UCSD-AML1 (cell line): ENCODE measurements around the gene DTX4.

Experiments used
- DNase-seq: peaks from one replicate; lab custom pipeline; 2025; ENCODE audit not compliant: unreplicated experiment; lab: John Stamatoyannopoulos, UW

The DTX4 gene

GRCh38 chr11:59172345-59173079, 580 bp downstream of the DTX4 start:
- no peak for DNase-seq

- DNase-seq = no peak
Measured at GRCh38 chr11:59173080-59173963, 1.4 kb downstream of the DTX4 start.

DNA sequence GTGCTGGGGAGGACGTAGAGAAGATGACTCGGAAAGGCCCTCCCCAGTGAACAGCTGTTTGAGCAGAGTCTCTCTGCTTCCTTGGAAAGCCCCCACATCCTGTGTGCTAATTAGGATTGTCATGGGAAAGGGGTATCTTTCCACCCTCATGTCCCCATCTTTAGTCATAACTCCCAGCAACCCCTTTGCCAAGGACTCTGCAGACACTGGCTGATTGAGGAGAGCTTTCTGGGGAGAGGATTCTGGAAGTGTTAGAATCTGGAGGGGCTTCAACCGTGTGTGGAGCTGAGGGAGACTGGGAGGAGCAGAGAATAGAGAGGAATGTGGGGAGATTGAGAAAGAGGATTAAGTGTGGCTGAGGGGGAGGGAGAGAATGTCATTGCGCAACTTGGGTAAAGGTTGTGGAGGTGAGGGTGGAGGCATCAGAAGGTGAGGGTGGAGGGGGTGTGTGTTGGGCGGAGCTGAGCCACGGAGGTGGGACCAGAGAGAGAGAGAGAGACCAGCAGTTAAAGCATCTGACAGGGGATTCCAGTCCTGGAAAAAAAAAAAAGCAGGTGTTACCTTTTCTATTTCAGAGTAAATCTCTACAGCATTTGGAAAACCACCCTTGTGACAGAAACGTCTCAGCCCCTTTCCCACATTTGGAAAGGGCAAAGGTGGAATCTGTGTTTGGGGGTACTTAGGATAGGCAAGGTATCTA, 2.2 kb downstream of the DTX4 start:
- DNase-seq = no peak

DNA sequence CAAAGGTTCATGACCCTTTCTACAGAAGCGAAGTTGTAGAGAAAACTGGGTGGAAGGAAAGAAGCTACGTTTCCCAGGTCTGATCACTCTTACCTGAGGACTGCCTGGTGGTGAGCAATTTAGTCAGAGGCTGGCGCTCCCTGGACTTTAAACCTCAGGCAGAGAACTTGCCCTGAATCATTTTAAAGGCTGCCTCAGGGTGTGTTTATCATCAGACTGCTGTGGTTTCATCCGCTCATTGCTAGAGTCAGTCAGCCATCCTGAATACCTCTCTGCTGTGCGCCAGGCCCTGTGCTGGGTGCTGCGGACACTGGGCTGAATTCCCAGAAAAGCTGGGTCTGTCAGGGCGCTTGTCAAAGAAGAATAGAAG, 2.7 kb downstream of the DTX4 start:
- DNase-seq = no peak

DNA sequence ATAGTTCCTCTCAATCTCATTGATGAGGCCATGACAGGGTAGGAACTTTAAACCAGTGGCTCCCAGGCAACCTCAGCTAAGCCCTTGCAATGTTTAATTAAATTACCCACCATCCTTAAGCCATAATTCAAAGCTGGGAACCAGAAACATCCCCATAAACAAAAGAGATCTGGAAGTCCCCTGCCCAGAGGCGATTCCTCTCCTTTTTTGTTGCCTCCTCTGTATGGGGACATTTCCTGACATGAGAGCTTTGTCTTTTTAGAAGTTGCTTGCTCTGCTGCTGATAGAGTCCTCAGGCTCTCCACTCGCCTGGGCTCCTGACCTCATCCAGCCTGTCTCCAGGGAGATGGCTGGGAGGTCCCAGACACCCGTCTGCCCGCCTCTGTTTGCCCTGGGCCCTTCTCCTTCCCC, 3.2 kb downstream of the DTX4 start:
- DNase-seq = no peak

DNA sequence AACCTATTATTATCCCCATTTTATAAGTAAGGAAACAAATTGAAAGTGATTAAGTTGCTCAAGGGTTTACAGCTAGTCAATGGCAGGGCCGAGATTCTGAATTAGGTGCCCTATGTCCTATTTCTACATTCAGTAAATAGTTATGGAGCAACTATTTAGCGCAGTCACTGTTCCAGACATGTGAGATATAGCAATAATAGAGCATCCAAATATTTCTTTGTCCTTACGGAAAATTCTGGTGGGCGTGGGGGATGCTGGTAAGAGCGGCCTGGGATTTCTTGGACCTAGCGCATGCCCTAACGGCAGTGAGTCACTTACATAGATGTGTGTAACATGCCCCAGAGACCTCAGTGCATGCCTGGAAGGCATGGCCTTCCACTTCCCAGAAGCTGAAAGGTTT, 4.4 kb downstream of the DTX4 start:
- DNase-seq = no peak

DNA sequence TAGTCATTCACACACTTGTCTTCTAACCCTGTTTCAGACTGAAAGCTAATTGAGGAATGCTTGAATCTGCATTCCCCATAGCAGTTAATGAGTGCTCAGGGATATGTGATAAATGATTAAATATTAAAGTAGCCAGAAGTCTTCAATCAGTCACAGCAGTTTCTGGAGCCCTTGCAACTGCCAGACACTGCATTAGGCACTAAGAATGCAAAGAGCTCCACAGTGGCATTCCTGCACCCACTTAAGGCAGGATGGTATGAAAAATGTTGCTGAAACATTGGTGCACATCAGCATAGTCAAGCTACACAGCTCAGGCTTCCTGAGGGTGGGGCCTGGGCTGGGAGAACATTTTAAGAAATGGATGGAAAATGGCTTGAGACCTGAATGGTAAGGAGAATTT, 6.5 kb downstream of the DTX4 start:
- no peak for DNase-seq

- DNase-seq = no peak
Measured at GRCh38 chr11:59179121-59179520, 7.2 kb downstream of the DTX4 start.

- DNase-seq = no peak
Measured at GRCh38 chr11:59180168-59180776, 8.3 kb downstream of the DTX4 start.

GRCh38 chr11:59180907-59181306, 9.0 kb downstream of the DTX4 start:
- DNase-seq = no peak

DNA sequence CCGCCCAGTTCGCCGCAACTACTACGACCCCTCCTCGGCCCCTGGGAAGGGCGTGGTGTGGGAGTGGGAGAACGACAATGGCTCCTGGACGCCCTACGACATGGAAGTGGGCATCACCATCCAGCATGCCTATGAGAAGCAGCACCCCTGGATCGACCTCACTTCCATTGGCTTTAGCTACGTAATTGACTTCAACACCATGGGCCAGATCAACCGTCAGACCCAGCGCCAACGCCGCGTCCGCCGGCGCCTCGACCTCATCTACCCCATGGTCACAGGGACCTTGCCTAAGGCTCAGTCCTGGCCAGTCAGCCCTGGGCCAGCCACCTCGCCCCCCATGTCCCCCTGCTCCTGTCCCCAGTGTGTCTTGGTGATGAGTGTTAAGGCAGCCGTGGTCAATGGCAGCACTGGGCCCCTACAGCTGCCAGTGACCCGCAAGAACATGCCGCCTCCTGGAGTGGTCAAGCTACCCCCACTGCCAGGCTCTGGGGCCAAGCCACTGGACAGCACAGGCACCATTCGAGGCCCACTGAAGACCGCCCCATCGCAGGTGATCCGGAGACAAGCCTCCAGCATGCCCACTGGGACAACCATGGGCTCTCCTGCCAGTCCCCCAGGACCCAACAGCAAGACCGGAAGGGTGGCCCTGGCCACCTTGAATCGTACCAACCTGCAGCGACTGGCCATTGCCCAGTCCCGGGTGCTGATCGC, 10.0 kb downstream of the DTX4 start:
- DNase-seq = no peak

DNA sequence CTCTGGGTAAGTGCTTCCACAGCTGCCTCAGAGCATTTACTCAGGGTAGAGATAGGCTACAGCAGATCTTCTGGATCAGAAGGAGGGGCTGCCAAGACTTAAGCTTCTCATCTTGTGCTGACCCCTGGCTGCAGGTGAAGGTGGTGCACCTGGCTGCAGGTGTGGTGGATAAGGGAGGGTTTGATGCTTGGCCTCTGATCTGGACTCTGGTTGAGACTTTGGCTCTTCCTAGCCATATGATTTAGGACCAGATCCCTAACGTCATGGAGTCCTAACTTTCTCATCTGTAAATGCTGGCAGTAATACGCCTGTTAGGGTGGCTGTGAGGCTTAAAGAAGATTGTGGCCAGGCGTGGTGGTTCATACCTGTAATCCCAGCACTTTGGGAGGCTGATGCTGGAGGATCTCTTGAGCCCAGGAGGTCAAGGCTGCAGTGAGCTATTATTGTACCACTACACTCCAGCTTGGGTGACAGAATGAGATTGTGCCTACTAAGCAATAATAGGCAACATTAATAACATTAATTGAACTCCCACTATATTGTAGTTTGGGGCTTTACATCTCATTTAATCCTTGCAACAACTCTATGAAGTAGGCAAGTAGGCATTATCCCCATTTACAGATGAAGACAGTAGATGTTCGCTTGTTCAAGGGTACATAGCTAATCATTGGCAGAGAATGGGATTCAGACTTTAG, 10.7 kb downstream of the DTX4 start:
- DNase-seq = no peak

DNA sequence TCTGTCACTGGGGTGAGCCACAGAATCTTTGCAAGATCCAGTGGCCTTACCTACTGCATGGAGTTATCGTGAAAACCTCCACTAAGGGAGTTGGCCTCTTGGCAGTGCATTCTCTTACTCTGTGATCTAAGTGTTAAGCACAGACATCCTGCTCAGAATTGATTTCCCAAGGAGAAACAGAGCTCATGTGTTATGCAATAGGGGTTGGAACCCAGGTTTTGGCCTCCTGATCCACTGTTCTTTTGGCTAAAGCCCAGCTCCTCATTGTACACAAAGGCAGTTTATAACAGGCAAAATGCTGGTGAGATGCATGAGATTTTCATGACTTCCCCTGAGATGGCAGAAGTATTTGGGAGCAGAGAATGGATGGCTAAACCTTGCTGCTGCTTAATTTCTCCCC, 11.8 kb downstream of the DTX4 start:
- DNase-seq = no peak

- no peak for DNase-seq
Measured at GRCh38 chr11:59184691-59185339, 12.9 kb downstream of the DTX4 start.

DNA sequence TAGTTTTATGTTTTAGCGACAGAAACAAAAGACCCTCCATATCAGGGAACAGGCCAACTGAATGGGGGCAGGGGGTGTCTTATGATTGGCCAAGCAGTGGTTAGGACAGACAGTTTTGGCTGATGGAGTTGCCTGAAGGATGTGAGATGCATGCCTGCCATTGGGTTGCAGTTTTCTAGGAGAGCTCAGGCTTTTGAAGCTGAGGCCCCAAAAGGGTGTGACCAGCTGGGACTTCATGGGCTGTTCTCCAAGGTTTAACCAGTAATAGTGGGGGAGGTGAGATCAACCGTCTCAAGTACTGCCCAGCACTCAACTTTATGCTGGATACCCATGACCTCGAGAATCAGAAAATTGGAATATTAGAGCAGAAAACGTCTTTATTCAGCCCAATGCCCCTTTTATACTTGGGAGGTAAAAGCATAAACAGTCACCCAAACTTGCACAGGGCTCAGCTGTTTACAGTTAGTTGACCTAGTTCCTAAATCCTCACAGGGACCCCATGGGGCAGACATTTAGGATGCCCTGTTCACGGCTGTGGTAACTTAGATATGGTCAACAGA, 13.5 kb downstream of the DTX4 start:
- no peak for DNase-seq

GRCh38 chr11:59186130-59186594, 14.2 kb downstream of the DTX4 start:
- peak; percentile 35 for DNase-seq

DNA sequence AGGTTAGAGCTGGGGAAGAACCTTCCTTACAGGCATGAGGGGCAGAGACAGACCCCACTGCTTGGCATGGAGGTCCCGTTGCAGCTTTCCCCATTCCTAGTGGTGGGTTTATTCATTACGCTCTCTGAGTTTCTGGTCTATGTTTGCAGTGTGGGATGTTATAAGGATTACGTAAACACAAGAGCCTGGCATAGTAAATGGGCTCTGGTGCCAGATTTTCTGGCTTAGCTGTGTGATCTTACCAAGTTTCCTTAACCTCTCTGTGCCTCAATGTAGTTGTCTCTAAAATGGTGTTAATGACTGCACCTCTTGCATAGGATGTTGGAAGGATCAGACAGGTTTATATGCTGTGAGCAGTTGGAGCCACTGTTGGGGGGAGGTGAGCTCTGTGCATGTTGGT, 15.1 kb downstream of the DTX4 start:
- no peak for DNase-seq

GRCh38 chr11:59187587-59187986, 15.7 kb downstream of the DTX4 start:
- DNase-seq = no peak

DNA sequence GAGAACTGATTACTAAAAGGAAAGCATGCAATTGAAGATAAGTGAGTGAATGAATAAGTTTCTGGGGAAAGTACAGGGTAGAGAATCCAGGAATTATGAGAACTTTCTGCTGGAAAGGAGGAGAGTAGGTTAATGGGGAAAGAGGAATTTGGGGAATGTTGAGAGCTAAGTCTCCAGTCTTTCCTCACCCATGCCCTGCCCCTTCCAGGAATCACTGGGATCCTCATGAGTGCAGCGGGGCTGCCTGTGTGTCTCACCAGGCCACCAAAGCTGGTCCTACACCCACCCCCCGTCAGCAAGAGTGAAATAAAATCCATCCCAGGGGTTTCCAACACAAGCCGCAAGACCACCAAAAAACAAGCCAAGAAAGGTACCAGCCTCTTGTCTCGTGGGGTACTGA, 17.0 kb downstream of the DTX4 start:
- DNase-seq = no peak
